Endodermal cell (in vitro differentiated cells): Measurements from ENCODE around the gene ADAMTS6. TPM values are rescaled to one million over a fixed set of nuclear protein-coding genes. Genes with fewer than 3 reads are reported as not detected.

Source experiments
- DNase-seq: peaks from one replicate; pipeline ENCODE4 v3.0.0-alpha.2; 2017
- H3K27ac ChIP-seq: 2 replicates; pipeline ENCODE4 v1.5.1; 2013; ENCODE audit warnings: mild to moderate bottlenecking, low read depth, low read length, moderate library complexity
- H3K27me3 ChIP-seq: 2 replicates; pipeline ENCODE4 v1.6.1; 2013; ENCODE audit warnings: mild to moderate bottlenecking, low read length, moderate library complexity; ENCODE audit not compliant: insufficient read depth, control insufficient read depth, poor library complexity, severe bottlenecking
- H3K36me3 ChIP-seq: 2 replicates; pipeline ENCODE4 v1.7.0; 2013; ENCODE audit warnings: mild to moderate bottlenecking, low read length, moderate library complexity; ENCODE audit not compliant: control insufficient read depth, insufficient read depth
- H3K4me1 ChIP-seq: one replicate; pipeline ENCODE4 v1.7.0; 2013; ENCODE audit warnings: low read length; ENCODE audit not compliant: control insufficient read depth, insufficient read depth
- H3K4me3 ChIP-seq: 2 replicates; pipeline ENCODE4 v1.5.1; 2013; ENCODE audit warnings: mild to moderate bottlenecking, low read length, moderate library complexity
- H3K9ac ChIP-seq: 2 replicates; pipeline ENCODE4 v1.6.1; 2013; ENCODE audit warnings: mild to moderate bottlenecking, low read length, moderate library complexity; ENCODE audit not compliant: poor library complexity, severe bottlenecking; ENCODE audit errors: extremely low read depth
- H3K9me3 ChIP-seq: 2 replicates; pipeline ENCODE4 v1.6.1; 2013; ENCODE audit warnings: mild to moderate bottlenecking, low read length, moderate library complexity; ENCODE audit not compliant: control insufficient read depth
- H3K27ac Mint-ChIP-seq: 2 replicates; pipeline ENCODE4 v1.8.0; 2020; ENCODE audit warnings: mixed read lengths
- H3K27me3 Mint-ChIP-seq: 2 replicates; pipeline ENCODE4 v1.8.0; 2021; ENCODE audit warnings: mild to moderate bottlenecking, mixed read lengths; ENCODE audit not compliant: insufficient read depth
- H3K36me3 Mint-ChIP-seq: 2 replicates; pipeline ENCODE4 v1.8.0; 2020; ENCODE audit warnings: low read depth, mixed read lengths
- H3K4me1 Mint-ChIP-seq: 2 replicates; pipeline ENCODE4 v1.8.0; 2020; ENCODE audit warnings: mixed read lengths
- H3K4me3 Mint-ChIP-seq: 2 replicates; pipeline ENCODE4 v1.8.0; 2020; ENCODE audit warnings: mild to moderate bottlenecking, moderate library complexity, mixed read lengths
- H3K9me3 Mint-ChIP-seq: 2 replicates; pipeline ENCODE4 v1.8.0; 2020; ENCODE audit warnings: mild to moderate bottlenecking, mixed read lengths
- CTCF ChIP-seq: fragments of 200-600 bp; sonication (generic); conservative IDR thresholded peaks from 2 replicates; pipeline ENCODE4 v1.5.0; 2021; ENCODE audit warnings: antibody characterized with exemption, mild to moderate bottlenecking
- WGBS, 2 experiments: methylation state at CpG; one replicate each; pipeline versions ENCODE4 v1.1.5 to v1.1.7; 2013; ENCODE audit warnings: missing lambda C conversion rate in 2 of 2, mixed read lengths in 1 of 2; ENCODE audit not compliant: insufficient coverage in 1 of 2, insufficient read length in 1 of 2; 5-methylcytosine and 5-hydroxymethylcytosine counted together
- total RNA-seq, 2 donors: library from RNA; stranded (reverse); fragmentation: NEBNext Ultra II Directional in 1 of 2; extraction: Animal tissue kit (Norgen Biotek cat#: 25700) in 1 of 2; gene quantifications; 2 replicates in 1 of 2; 3 replicates in 1 of 2; pipeline ENCODE4 v1.2.1, GENCODE V29; 2021

ADAMTS6 gene
- total RNA-seq, 2 donors from 2014 or later = 2.8 to 4.3 TPM

DNA sequence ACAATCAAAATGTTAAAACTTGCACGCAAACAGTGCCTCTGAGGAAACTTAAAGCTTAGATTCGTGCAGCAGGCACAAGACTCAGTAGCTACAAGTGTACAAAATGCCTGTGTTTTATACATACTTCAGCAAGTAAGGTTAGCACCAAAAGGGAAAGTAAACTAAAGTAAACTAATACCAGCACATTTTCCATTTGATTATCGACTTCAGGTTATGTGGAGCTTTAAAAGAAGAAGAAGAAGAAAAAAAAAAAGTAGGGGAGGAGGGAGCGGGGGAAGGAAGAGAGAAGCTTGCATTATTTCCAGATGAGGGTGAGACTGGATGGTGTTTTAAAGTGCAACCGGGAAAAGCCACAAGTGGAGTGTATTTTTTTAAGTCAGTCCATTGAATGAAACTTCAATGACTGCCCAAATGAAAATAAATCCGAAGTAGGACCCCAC, 596 bp upstream of the ADAMTS6 start:
- peaks cover 19% of the 10 kb centered on the region for H3K4me1 Mint-ChIP-seq
- 12 to 17% methylated on average over 5 to 6 of the region's 6 CpGs for WGBS, 2 experiments
- H3K27ac Mint-ChIP-seq = peak overlapping the region; percentile 72
- H3K4me1 ChIP-seq = no peaks in the 10 kb centered on the region
- no peak for TF ChIP-seq CTCF
- H3K9me3 Mint-ChIP-seq = peaks cover 11% of the 10 kb centered on the region
- peak overlapping the region; percentile 77 for H3K4me3 ChIP-seq
- no peaks in the 10 kb centered on the region for H3K27me3 Mint-ChIP-seq
- no peak overlapping the region for H3K9ac ChIP-seq
- H3K27me3 ChIP-seq = peaks cover 14% of the 10 kb centered on the region
- no peaks in the 10 kb centered on the region for H3K36me3 ChIP-seq
- H3K9me3 ChIP-seq = no peaks in the 10 kb centered on the region
- H3K36me3 Mint-ChIP-seq = no peaks in the 10 kb centered on the region
- DNase-seq = no peak
- H3K27ac ChIP-seq = peak overlapping the region; percentile 52
- H3K4me3 Mint-ChIP-seq = no peak overlapping the region

- 0 to 23% methylated on average over 3 to 7 of the region's 7 CpGs for WGBS, 2 experiments
- Histone ChIP-seq H3K4me1 (no peaks in the 10 kb centered on the region), H3K36me3 (no peaks in the 10 kb centered on the region), H3K4me3 (peak overlapping the region; percentile 77), H3K27me3 (peaks cover 14% of the 10 kb centered on the region), H3K27ac (peak overlapping the region; percentile 52), H3K9me3 (no peaks in the 10 kb centered on the region), H3K9ac (no peak overlapping the region)
- H3K36me3 Mint-ChIP-seq = no peaks in the 10 kb centered on the region
- H3K4me3 Mint-ChIP-seq = no peak overlapping the region
- no peak for TF ChIP-seq CTCF
- H3K27ac Mint-ChIP-seq = peak overlapping the region; percentile 72
- H3K9me3 Mint-ChIP-seq = peaks cover 10% of the 10 kb centered on the region
- peaks cover 19% of the 10 kb centered on the region for H3K4me1 Mint-ChIP-seq
- no peaks in the 10 kb centered on the region for H3K27me3 Mint-ChIP-seq
- no peak for DNase-seq
These were observed 544 bp downstream of the ADAMTS6 start for GRCh38 chr5:65481171-65481581.

GRCh38 chr5:65480306-65480865, 1.3 kb downstream of the ADAMTS6 start:
- DNase-seq = peak; percentile 51
- H3K27ac ChIP-seq = no peak overlapping the region
- no peaks in the 10 kb centered on the region for H3K4me1 ChIP-seq
- H3K4me1 Mint-ChIP-seq = peaks cover 19% of the 10 kb centered on the region
- no peak for TF ChIP-seq CTCF
- 17 to 19% methylated on average over 13 to 15 of the region's 15 CpGs for WGBS, 2 experiments
- no peak overlapping the region for H3K9ac ChIP-seq
- H3K27ac Mint-ChIP-seq = no peak overlapping the region
- no peaks in the 10 kb centered on the region for H3K27me3 Mint-ChIP-seq
- no peak overlapping the region for H3K4me3 Mint-ChIP-seq
- peaks cover 14% of the 10 kb centered on the region for H3K27me3 ChIP-seq
- H3K9me3 ChIP-seq = no peaks in the 10 kb centered on the region
- H3K4me3 ChIP-seq = peak overlapping the region; percentile 77
- H3K36me3 ChIP-seq = no peaks in the 10 kb centered on the region
- H3K36me3 Mint-ChIP-seq = no peaks in the 10 kb centered on the region
- peaks cover 7% of the 10 kb centered on the region for H3K9me3 Mint-ChIP-seq
